ELF-1 (cell line): ENCODE measurements around the gene PARPBP.
"Not testable (repeated sequence)": the region's sequence is repeated elsewhere in the genome, so short reads cannot be mapped to it uniquely, and the experiment has no call there.

Experiments
- DNase-seq: peaks from one replicate; pipeline ENCODE4 v3.0.0-alpha.2; 2016; ENCODE audit warnings: low read depth, low spot score

The PARPBP gene

GRCh38 chr12:102147062-102147587, 27.1 kb downstream of the PARPBP start:
- DNase-seq: not testable (repeated sequence)

- peak; percentile 14 for DNase-seq
Observed at GRCh38 chr12:102155206-102155605, 35.2 kb downstream of the PARPBP start.

DNA sequence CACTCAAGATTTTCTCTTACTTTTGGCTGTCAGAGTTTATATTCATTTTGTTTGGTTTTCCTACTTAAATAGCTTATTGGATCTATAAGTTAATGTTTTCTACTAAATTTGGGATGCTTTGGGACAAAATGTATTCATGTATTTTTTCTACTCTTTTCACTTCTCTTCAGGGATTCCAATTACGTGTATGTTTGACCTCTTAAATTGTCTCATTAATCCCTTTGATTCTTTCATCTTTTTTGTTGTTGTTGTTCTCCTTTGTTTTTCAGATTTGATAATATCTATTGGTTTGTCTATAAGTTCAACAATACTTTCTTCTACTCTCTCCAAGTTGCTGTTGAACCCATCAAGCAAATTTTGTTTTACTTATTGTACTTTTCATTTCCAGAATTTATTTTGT, 43.4 kb downstream of the PARPBP start:
- no peak for DNase-seq

- DNase-seq: no peak
Observed at GRCh38 chr12:102167821-102168604, 48.0 kb downstream of the PARPBP start.

DNA sequence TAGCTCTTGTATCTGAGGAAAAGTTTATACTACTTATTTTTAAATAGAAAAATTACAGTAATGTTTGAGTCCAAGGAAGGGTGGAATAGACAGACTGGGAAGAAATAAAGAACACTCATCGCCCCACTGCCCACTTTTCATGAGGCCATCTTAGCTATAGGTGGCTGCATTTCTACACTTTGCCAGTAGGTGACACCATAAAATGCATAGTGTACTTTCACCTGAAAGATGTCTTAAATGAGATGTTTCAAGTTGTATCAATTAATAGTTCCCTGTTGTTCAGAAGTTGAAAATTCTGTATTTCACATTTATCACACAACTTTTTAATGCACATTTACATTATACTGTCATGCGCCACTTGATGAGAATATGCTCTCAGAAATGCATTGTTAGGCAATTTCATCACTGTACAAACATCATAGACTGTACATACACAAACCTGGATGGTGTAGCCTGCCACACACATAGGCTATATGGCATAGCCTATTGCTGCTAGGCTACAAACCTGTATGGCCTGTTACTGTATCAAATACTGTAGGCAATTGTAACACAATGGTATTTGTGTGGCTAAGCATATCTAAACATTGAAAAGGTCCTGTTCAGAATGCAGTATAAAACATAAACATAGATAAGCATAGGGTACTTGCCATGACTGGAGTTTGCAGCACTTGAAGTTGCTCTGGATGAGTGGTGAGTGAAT, 50.1 kb downstream of the PARPBP start:
- no peak for DNase-seq

- DNase-seq: no peak
Observed at GRCh38 chr12:102171951-102172350, 52.0 kb downstream of the PARPBP start.

DNA sequence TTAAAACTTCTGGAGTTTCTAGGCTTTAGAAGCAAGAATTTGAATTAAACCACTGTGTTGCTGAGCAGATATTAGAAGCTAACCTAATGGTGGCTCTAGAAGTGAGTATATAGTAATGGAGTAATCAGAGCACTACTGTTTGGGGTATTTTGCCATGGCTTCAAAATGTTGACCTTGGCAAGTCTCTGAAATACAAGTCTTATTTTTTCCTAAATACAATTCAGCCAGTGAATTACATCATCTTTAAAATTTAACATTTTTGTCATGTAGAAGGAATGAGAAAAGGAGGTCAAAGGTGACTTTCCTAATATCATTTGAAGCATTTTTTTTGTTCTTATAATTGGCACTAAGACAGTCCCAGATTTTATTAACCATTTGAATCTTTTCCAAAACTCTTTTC, 52.5 kb downstream of the PARPBP start:
- no peak for DNase-seq

DNA sequence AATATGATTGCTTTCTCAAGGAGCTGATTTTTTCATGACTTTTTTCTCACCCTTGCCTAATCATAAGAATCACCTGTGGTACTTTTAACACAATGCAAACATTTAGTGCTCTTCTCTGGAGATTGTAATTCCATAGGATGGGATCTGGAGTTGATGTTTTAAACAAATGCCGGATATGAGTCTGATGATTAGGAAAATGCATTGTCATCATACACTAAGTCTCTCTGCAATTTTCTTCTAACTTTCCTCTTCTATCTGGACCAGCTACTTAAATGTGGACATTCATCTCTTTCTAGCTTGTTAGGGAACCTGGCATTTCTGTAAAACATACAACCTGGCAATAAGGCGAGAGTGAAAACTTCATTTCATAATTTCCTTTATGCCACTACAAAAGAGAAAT, 54.1 kb downstream of the PARPBP start:
- no peak for DNase-seq

DNA sequence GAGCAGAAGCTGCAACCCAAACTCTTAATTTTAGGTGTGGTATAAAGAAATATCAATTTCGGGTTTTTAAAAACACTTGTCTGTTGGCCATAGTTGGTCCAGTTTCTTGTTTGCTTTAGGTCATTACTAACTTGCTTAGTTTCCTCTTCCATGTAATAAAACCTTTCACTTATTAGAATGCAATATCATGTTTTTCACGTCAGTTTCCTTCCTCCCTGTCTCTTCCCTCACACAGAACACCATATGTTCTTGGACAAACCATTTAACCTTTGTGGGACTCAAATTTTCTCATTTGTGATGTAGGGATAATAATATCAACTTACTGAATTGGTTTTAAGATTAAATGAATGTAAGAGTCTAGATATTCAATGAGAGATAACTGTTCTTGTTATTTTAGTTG, 54.8 kb downstream of the PARPBP start:
- DNase-seq: no peak

- no peak for DNase-seq
Observed at GRCh38 chr12:102182635-102183034, 62.7 kb downstream of the PARPBP start.

DNA sequence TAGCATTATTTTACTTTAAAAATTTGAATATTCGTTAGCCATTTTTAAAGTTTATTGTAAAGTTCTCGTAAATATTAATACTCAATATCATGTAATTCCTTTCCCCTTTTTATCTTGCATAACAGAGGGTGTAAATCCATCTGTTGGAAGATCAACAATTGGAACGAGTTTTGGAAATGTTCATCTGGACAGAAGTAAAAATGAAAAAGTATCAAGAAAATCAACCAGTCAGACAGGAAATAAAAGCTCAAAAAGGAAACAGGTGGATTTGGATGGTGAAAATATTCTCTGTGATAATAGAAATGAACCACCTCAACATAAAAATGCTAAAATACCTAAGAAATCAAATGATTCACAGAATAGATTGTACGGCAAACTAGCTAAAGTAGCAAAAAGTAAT, 75.8 kb downstream of the PARPBP start:
- no peak for DNase-seq

DNA sequence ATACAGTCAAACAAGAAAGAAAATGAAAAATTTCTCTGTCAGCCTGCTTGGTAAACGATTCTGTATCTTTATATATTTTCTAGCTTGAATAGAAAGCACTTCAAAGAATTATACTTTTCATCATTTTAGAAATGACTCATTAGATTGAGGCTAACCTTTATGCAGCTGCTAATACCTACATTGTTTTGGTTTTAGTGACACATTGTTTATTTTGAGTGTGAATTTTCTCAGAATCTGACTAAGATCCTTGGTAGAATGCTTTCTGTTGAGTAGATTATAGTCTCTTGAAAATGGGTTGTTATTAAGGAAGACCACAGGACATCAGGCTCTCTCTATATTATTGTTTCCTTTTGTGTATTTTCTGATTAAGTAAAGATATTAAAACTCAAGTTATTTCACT, 77.8 kb downstream of the PARPBP start, which contains the start of gene PMCH:
PMCH (minus strand) TSS at position 45 of the 400 bp plus-strand sequence. CDS start 63 bp downstream, outside the sequence.
- no peak for DNase-seq

- no peak for DNase-seq
Observed at GRCh38 chr12:102201436-102202061, 81.6 kb downstream of the PARPBP start.

DNA sequence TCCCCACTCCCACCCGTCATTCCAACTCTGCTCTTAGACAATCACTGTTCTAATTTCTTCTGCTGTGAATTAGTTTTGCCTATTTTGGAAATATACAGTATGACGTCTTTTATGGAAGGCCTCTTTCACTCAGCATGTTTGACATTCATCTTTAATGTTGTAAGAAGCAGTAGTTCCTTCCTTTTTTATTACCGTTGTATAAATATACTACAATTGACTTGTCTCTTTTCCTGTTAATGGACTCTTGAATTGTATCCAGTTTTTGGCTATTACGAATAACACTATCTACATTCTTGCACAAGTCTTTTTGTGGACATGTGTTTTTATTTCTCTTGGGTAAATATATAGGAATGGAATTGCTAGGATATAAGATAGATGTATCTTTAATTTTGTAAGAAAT, 82.6 kb downstream of the PARPBP start:
- DNase-seq: no peak

DNA sequence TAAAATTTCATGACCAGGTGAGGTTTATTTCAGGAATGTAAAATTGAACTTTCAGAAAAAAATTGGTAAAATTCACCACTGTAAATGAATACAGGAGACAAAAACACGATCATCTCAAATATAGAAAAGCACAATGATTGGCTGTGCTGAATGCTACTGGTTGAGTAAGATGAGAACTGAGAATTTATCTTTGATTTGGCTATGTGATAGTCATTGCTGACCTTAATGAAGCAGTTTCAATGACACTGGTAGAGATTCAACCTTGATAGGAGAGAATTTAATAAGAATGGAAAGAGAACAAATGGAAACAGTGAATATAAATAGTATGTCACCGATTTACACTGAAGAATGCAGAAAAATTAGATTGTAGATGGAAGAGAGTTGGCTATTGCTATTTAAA, 84.0 kb downstream of the PARPBP start:
- no peak for DNase-seq

GRCh38 chr12:102215992-102216691, 96.2 kb downstream of the PARPBP start:
- no peak for DNase-seq

GRCh38 chr12:102220736-102221135, 100.8 kb downstream of the PARPBP start:
- no peak for DNase-seq

GRCh38 chr12:102227954-102228353, 108.0 kb downstream of the PARPBP start:
- no peak for DNase-seq

DNA sequence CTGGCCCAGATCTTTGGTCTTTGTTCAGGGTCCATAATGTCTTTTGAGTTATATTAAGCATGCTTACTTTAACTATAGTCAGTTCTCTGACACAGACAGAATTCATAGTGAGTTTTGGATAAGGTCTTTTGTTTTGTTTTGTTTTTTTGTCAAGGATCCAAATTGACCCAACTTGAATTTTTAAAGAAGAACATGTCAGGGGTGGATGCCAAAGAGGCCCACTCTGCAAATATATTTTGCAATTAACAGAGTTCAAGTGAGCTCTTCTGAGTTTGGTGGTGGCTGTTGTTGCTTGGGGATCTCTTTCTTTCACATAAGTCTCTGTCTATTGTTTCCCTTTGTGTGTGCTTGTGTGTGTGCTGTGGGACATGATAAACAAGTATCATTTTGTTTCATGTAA, 112.1 kb downstream of the PARPBP start:
- DNase-seq: no peak

- no peak for DNase-seq
Observed at GRCh38 chr12:102232446-102232845, 112.5 kb downstream of the PARPBP start.

GRCh38 chr12:102234599-102234998, 114.6 kb downstream of the PARPBP start:
- no peak for DNase-seq

DNA sequence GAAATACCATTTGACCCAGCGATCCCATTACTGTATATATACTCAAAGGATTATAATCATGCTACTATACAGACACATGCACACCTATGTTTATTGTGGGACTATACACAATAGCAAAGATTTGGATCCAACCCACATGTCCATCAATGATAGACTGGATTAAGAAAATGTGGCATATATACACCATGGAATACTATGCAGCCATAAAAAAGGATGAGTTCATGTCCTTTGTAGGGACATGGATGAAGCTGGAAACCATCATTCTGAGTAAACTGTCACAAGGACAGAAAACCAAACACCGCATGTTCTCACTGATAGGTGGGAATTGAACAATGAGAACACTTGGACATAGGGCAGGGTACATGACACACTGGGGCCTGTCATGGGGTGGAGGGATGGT, 120.9 kb downstream of the PARPBP start:
- DNase-seq: not testable (repeated sequence)
